HepG2 (cell line): ENCODE results near the gene PLA2G4D. TPM values are rescaled to one million over a fixed set of nuclear protein-coding genes. Genes with fewer than 3 reads are reported as not detected.

Experiments used
- HOXA5 ChIP-seq: sonication (generic); formaldehyde crosslinking; IDR thresholded peaks from 2 replicates; pipeline ENCODE4 v1.4.0; 2020; ENCODE audit warnings: missing genetic modification reagents
- KMT2A ChIP-seq: sonication (generic); formaldehyde crosslinking; IDR thresholded peaks from 2 replicates; pipeline ENCODE4 v1.4.0; 2020; ENCODE audit warnings: missing genetic modification reagents
- MED13 ChIP-seq: sonication (generic); formaldehyde crosslinking; IDR thresholded peaks from 2 replicates; pipeline ENCODE4 v1.5.0; 2020; ENCODE audit warnings: missing genetic modification reagents
- NR1H2 ChIP-seq: sonication (generic); formaldehyde crosslinking; IDR thresholded peaks from 2 replicates; pipeline ENCODE4 v1.8.1; 2022; ENCODE audit warnings: low read depth, missing genetic modification reagents, borderline replicate concordance
- PITX1 ChIP-seq: sonication (generic); formaldehyde crosslinking; IDR thresholded peaks from 2 replicates; pipeline ENCODE4 v1.5.1; 2020; ENCODE audit warnings: mild to moderate bottlenecking, missing genetic modification reagents
- RERE ChIP-seq: IDR thresholded peaks from 2 replicates; pipeline ENCODE4 v1.6.1; 2016; ENCODE audit warnings: low read depth, missing genetic modification reagents, missing compliant biosample characterization
- SAP130 ChIP-seq: IDR thresholded peaks from 2 replicates; pipeline ENCODE4 v1.6.1; 2016; ENCODE audit warnings: low read depth
- SETDB1 ChIP-seq: sonication (generic); formaldehyde crosslinking; IDR thresholded peaks from 2 replicates; pipeline ENCODE4 v1.5.1; 2020; ENCODE audit warnings: missing genetic modification reagents, mild to moderate bottlenecking, borderline replicate concordance
- SMARCC2 ChIP-seq: fragments of 450-650 bp; IDR thresholded peaks from 2 replicates; pipeline ENCODE4 v1.6.1; 2017; ENCODE audit warnings: antibody characterized with exemption, mild to moderate bottlenecking
- SMC3 ChIP-seq: IDR thresholded peaks from 2 replicates; pipeline ENCODE4 v1.6.1; 2011; ENCODE audit warnings: low read length, improper control_type of control experiment
- TBX2 ChIP-seq: sonication (generic); formaldehyde crosslinking; IDR thresholded peaks from 2 replicates; pipeline ENCODE4 v1.5.0; 2020; ENCODE audit warnings: missing genetic modification reagents, mild to moderate bottlenecking, borderline replicate concordance
- TFAP4 ChIP-seq: sonication (generic); IDR thresholded peaks from 2 replicates; pipeline ENCODE4 v1.6.1; 2016; ENCODE audit warnings: low read depth, borderline replicate concordance
- THAP9 ChIP-seq: sonication (generic); formaldehyde crosslinking; IDR thresholded peaks from 2 replicates; pipeline ENCODE4; 2020; ENCODE audit warnings: missing genetic modification reagents, mild to moderate bottlenecking, borderline replicate concordance
- TOPORS ChIP-seq: sonication (generic); formaldehyde crosslinking; IDR thresholded peaks from 2 replicates; pipeline ENCODE4 v1.8.0; 2023; ENCODE audit warnings: mild to moderate bottlenecking, missing genetic modification reagents
- ZEB1 ChIP-seq: IDR thresholded peaks from 2 replicates; pipeline ENCODE4 v1.6.1; 2012; ENCODE audit warnings: mild to moderate bottlenecking, low read depth, inconsistent platforms; ENCODE audit not compliant: insufficient replicate concordance
- ZNF24 ChIP-seq: fragments of 450-650 bp; IDR thresholded peaks from 2 replicates; pipeline ENCODE4 v1.6.1; 2017; ENCODE audit warnings: antibody characterized with exemption, mild to moderate bottlenecking
- ZNF883 ChIP-seq: sonication (generic); formaldehyde crosslinking; IDR thresholded peaks from 2 replicates; pipeline ENCODE4 v1.5.1; 2020; ENCODE audit warnings: mild to moderate bottlenecking, missing genetic modification reagents; ENCODE audit errors: not compliant biosample characterization
- polyA plus RNA-seq, 8 experiments: library from polyadenylated mRNA; depleted of rRNA in 3 of 8; stranded (reverse) in 7 of 8; unstranded in 1 of 8; fragments of >200 nt; fragmentation: Illumina TruSeq in 4 of 8; extraction: Trizol in 4 of 8; gene quantifications; 2 replicates each; pipeline versions ENCODE4 v1.2.1 to v1.2.3, GENCODE V29; 2011 to 2016; ENCODE audit warnings: low read depth in 4 of 8, missing spikeins in 1 of 8, mixed read lengths in 1 of 8; ENCODE audit not compliant: insufficient read depth in 1 of 8
- total RNA-seq, 5 experiments: library from RNA; depleted of rRNA; stranded (reverse); fragments of >200 nt; fragmentation: Illumina TruSeq; extraction: Trizol; gene quantifications; 2 replicates each; pipeline ENCODE4 v1.2.3, GENCODE V29; 2016; ENCODE audit warnings: low read depth in 1 of 5
- TF ChIP-seq, protein P1 (sequence below): sonication (generic); formaldehyde crosslinking; IDR thresholded peaks from 2 replicates; pipeline ENCODE4 v1.4.0; 2020; ENCODE audit warnings: missing genetic modification reagents

The PLA2G4D gene
- total and polyA plus RNA-seq, 2 of the 13 experiments (the other 11 are each of a cell fraction or from before 2014, with no cell fraction given) = 0.04 to 0.21 TPM

- TF ChIP-seq TBX2 (CRISPR knock-in tag) (peak; percentile 85), TFAP4 (peak; percentile 43; the same call in 1 of the 2 replicates), HOXA5 (CRISPR knock-in tag) (0 out of 2 replicates have a peak, but pooled peaks have one; percentile 62), MED13 (CRISPR knock-in tag) (no peak), ZEB1 (peak; percentile 78), RERE (CRISPR knock-in tag) (peak; percentile 62; the same call in 1 of the 2 replicates), THAP9 (CRISPR knock-in tag) (no peak), SAP130 (CRISPR knock-in tag) (peak; percentile 63), KMT2A (CRISPR knock-in tag) (peak; percentile 55; the same call in 1 of the 2 replicates), PITX1 (CRISPR knock-in tag) (peak; percentile 86), SMC3 (peak; percentile 12; the same call in 1 of the 2 replicates), SMARCC2 (no peak), ZNF24 (peak; percentile 75; the same call in 1 of the 2 replicates), NR1H2 (CRISPR knock-in tag) (no peak), SETDB1 (CRISPR knock-in tag) (peak; percentile 99), ZNF883 (CRISPR knock-in tag) (no peak), TOPORS (peak; percentile 100)
- TF ChIP-seq, protein P1, sequence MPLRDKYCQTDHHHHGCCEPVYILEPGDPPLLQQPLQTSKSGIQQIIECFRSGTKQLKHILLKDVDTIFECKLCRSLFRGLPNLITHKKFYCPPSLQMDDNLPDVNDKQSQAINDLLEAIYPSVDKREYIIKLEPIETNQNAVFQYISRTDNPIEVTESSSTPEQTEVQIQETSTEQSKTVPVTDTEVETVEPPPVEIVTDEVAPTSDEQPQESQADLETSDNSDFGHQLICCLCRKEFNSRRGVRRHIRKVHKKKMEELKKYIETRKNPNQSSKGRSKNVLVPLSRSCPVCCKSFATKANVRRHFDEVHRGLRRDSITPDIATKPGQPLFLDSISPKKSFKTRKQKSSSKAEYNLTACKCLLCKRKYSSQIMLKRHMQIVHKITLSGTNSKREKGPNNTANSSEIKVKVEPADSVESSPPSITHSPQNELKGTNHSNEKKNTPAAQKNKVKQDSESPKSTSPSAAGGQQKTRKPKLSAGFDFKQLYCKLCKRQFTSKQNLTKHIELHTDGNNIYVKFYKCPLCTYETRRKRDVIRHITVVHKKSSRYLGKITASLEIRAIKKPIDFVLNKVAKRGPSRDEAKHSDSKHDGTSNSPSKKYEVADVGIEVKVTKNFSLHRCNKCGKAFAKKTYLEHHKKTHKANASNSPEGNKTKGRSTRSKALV (CRISPR knock-in tag) = 0 out of 2 replicates have a peak, but pooled peaks have one; percentile 31
Observed at GRCh38 chr15:42138968-42139386, 44.6 kb upstream of the PLA2G4D start (continued).
